SJSA1 (cell line): ENCODE measurements around the gene TASP1. TPM values are rescaled to one million over a fixed set of nuclear protein-coding genes. Genes with fewer than 3 reads are reported as not detected.
"Not testable (repeated sequence)": the region's sequence is repeated elsewhere in the genome, so short reads cannot be mapped to it uniquely, and the experiment has no call there.

Experiments
- DNase-seq, 2 experiments: peaks; one replicate each; pipeline ENCODE4 v3.0.0-alpha.2; 2015 to 2020; ENCODE audit warnings: low spot score in 2 of 2, low read depth in 1 of 2
- H3K27ac ChIP-seq: fragments of 250-450 bp; sonication (Bioruptor Pico); 2 replicates; pipeline ENCODE4 v1.5.1; 2020; ENCODE audit warnings: mild to moderate bottlenecking, moderate library complexity
- H3K27me3 ChIP-seq: fragments of 250-450 bp; sonication (Bioruptor Pico); replicated peaks from 2 replicates; pipeline ENCODE4 v1.5.1; 2020; ENCODE audit warnings: mild to moderate bottlenecking, moderate library complexity
- H3K36me3 ChIP-seq: fragments of 250-450 bp; sonication (Bioruptor Pico); 2 replicates; pipeline ENCODE4 v1.5.1; 2020; ENCODE audit warnings: mild to moderate bottlenecking
- H3K4me1 ChIP-seq: fragments of 250-450 bp; sonication (Bioruptor Pico); replicated peaks from 2 replicates; pipeline ENCODE4 v1.6.1; 2021; ENCODE audit warnings: mild to moderate bottlenecking
- H3K4me3 ChIP-seq: fragments of 250-450 bp; sonication (Bioruptor Pico); 2 replicates; pipeline ENCODE4 v1.5.1; 2020; ENCODE audit warnings: mild to moderate bottlenecking
- H3K9me3 ChIP-seq: fragments of 250-450 bp; sonication (Bioruptor Pico); replicated peaks from 2 replicates; pipeline ENCODE4 v1.5.1; 2020; ENCODE audit warnings: mild to moderate bottlenecking
- total RNA-seq: library from RNA; depleted of rRNA; stranded (reverse); fragments of >200 nt; shearing (Covaris generic); gene quantifications from 2 replicates; pipeline ENCODE4 v1.2.3, GENCODE V29; 2014

Gene TASP1
- total RNA-seq, 1 experiment from 2014 or later, result 11.3 TPM

DNA sequence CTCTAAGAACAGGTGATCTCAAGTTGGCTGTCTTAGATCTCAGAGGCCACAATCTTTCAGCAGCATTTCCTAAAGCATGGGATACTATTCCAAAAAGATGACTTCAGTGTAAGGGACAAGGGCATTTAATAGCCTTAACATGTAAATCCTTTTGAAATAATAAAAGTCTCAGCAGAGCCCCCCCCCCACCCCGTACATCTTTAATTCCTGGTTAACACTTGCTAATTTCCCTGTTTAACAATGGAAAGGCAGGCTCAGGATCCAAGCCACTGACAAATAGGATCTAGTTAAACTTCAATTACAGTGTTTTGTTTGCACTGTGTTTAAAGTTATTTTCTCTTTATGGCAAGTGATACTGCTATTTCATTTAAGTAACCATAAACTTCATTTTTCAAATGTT, 12.0 kb downstream of the TASP1 start:
- H3K4me1 ChIP-seq, result 0 out of 2 replicates have a peak, but pooled peaks cover 3% of the 10 kb centered on the region
- no peak overlapping the region for H3K4me3 ChIP-seq
- H3K27ac ChIP-seq, result no peak overlapping the region

DNA sequence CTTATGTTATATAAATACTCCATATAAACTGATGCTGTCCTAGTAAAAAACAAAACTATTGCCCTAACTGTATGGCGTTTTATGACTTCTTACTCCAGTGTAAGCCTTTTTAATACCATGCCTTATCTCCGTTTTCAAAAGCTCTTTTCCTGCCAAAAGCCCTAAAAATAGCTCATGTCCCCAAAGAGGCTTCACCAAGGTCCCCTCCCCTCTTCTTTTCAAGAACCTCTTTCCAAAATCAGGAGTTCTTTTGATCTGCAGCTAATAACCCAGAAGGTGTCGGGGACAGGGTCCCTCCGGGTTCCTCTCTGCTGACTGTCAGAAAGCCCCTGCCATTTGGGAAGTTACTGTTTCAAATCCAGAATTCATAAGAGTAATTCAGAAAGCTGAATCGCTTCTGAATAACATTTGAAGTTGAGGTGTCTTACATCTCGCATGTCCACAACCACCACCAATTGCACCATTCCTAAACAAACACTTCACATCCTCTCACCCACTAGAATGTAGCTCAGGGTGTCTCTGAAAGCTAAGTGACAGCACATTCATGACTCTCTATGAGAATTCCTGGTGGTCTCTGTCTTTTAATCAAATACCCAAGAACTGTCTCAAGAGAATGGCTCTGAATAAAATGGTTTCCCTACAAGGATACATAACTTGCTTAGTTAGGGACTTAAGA, 13.3 kb downstream of the TASP1 start:
- 0 out of 2 replicates have a peak, but pooled peaks cover 3% of the 10 kb centered on the region for H3K4me1 ChIP-seq
- H3K9me3 ChIP-seq, result no peaks in the 10 kb centered on the region
- no peaks in the 10 kb centered on the region for H3K27me3 ChIP-seq
- peaks cover 11% of the 10 kb centered on the region for H3K36me3 ChIP-seq
- no peak for DNase-seq
- H3K4me3 ChIP-seq, result no peak overlapping the region
- no peak overlapping the region for H3K27ac ChIP-seq

More for the DNA sequence above, 12.0 kb downstream of the TASP1 start:
- no peaks in the 10 kb centered on the region for H3K9me3 ChIP-seq
- no peaks in the 10 kb centered on the region for H3K27me3 ChIP-seq
- no peak for DNase-seq
- peaks cover 11% of the 10 kb centered on the region for H3K36me3 ChIP-seq

DNA sequence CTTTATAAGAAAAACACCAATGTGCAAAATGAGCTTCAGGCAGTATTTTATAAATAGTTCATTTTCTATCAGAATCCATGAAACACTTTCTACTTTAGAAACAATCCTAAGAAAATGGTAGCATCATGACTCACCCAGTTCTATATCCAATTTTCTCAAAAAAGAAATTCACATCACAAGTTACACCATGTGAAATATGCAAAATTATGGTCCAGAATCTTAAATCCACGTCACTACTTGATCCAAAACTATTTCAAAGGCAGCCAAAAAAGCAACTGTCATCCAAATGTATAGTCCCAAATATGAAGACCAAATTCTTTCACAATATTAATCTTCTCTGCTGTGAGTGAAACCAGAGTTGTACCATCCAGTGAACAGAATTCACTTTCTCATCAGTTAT, 19.3 kb downstream of the TASP1 start:
- H3K9me3 ChIP-seq, H3K36me3 ChIP-seq, H3K4me3 ChIP-seq, DNase-seq, H3K27ac ChIP-seq, H3K27me3 ChIP-seq, H3K4me1 ChIP-seq: not testable (repeated sequence)

DNA sequence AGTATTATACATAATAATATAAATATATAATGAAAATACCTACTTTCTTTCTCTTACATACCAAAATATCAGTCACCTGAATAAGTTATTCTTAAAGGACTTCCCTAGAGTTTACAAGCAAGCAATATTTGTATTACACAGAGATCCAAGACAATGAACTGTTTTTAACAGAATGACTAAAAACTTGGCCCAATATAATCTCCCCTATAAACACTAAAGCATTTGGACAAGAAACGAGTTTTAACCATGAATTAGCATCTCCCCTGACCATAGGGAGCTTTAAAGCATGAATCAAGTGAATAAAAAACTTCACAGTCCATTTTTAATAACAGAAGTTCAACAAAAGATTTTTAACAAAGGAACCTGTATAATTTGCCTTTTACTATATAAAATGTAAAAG, 20.3 kb downstream of the TASP1 start:
- not testable (repeated sequence) for H3K27ac ChIP-seq, H3K4me1 ChIP-seq, H3K27me3 ChIP-seq, H3K9me3 ChIP-seq, DNase-seq, H3K36me3 ChIP-seq, H3K4me3 ChIP-seq

DNA sequence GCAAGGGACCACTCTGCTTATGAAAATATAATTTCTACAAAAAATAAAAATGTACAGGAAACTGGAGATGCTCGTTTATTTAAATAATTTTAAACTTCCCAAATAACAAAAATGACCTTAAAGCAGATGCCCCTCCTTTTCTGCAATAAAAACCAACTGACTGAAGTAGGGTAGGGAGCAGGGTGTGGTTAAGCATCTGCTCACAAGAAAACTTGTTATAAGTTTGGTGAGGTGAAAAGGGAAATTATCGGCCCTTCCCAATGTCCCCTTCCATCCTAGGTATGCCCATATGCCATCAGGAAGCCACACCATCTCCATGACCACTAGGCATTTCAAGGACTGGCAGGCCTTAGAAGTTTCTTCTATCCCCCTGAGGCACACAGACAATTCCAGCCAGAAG, 21.1 kb downstream of the TASP1 start:
- not testable (repeated sequence) for DNase-seq, H3K27ac ChIP-seq, H3K27me3 ChIP-seq, H3K36me3 ChIP-seq, H3K4me3 ChIP-seq, H3K4me1 ChIP-seq, H3K9me3 ChIP-seq

DNA sequence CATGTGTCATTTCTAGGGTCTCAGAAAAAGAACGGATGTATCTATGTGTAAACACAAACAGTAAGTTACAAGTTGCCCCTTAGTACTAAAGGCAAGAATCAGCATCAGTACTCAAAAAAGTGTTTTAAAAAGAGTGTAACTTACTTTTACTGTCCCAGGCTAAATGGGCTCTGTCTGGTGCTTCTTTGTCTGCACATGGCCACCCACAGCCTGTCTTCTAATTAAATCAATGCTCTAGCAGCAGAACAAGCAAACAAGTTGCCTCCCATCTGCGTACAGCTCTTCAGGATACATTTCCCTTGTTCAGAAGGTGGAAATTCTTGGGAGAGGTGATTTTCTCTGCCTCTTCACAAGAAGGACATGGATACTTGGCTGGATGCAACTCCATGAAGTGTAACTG, 22.0 kb downstream of the TASP1 start:
- not testable (repeated sequence) for H3K9me3 ChIP-seq, DNase-seq, H3K4me1 ChIP-seq, H3K27me3 ChIP-seq, H3K4me3 ChIP-seq, H3K27ac ChIP-seq, H3K36me3 ChIP-seq

DNA sequence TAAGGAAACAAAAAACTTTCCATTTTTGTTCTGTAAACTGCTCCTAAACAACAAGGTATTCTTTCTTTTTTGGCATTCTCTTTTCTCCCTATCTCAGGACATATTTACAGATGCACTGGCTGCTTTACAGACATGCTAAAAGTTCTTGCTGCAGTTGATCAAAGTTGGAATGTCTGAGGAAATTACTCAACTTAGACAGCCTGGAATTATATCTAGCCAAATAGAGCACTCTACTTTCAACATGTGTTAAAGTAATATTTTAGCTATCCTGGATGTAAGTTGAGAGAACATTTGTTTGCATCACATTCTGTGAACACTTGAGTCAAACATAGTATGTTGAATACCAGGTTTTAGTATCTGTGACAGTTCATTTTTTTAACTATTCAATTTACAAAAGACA, 24.8 kb downstream of the TASP1 start:
- Histone ChIP-seq H3K27me3 (no peaks in the 10 kb centered on the region), H3K36me3 (no peaks in the 10 kb centered on the region), H3K4me1 (no peaks in the 10 kb centered on the region), H3K9me3 (no peaks in the 10 kb centered on the region), H3K27ac (no peak overlapping the region), H3K4me3 (no peak overlapping the region)
- no peak for DNase-seq

DNA sequence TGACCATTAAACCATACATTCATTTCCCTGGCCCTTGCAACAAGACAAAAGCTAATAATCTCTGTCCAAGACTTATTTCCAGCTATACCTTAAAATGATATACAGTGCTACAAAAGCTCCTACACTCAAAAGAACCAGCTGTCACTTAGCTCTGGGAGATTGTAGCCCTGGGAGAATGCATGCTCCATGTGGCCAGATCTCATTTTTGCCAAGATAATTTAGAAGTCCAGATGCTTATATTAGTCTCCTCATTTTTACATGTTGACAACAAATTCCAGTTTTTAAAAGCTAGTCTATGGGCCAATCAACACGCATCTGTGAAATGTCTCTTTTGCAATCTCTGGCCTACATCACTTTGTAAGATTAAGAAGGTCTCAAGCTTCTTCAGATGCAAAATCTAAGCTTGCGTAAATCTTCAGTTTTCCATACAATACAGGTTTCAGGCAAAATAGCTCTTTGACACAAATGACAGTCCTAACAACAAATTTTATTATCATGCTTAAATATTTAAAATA, 27.1 kb downstream of the TASP1 start:
- Histone ChIP-seq H3K27ac (no peak overlapping the region), H3K4me1 (no peaks in the 10 kb centered on the region), H3K9me3 (no peaks in the 10 kb centered on the region), H3K4me3 (no peak overlapping the region), H3K36me3 (no peaks in the 10 kb centered on the region), H3K27me3 (no peaks in the 10 kb centered on the region)
- no peak for DNase-seq

DNA sequence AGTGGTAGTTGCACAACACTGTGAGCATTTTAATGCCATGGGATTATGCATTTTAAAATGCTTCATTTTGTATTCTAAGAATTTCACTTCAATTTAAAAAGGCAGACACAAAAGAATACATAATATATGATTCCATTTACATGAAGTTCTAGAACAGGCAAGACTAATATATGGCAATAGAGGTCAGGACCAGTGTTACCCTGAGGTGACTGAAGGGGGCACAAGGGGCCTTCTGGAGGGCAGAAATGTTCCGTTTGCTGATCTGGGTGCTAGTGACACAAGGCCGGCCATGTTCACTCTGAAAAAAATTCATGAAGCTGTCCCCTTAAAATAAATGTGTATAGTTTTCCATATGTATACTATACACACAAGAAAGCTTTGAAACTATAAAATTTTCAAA, 28.5 kb downstream of the TASP1 start:
- H3K27me3 ChIP-seq, result no peaks in the 10 kb centered on the region
- no peak overlapping the region for H3K4me3 ChIP-seq
- DNase-seq, result no peak
- no peaks in the 10 kb centered on the region for H3K9me3 ChIP-seq
- no peaks in the 10 kb centered on the region for H3K36me3 ChIP-seq
- H3K27ac ChIP-seq, result no peak overlapping the region
- no peaks in the 10 kb centered on the region for H3K4me1 ChIP-seq

DNA sequence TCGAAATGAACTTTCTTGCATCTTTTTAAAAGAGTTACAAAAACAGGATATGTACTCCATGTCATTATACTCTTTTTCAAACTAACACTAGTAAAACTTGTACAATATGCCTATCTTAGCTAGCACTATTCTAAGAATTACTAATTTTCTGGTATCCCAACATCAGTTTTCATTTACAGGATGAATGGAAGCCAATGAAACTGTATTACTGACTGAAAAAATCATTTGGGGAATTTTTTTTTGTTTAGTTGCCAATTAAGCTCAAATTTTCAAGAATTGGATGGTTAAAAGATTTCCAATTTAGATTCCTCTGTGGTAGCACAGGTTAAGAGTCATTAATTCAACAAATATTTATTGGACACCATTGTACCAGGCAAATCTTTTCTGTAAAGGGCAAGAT, 30.7 kb downstream of the TASP1 start:
- Histone ChIP-seq H3K27me3 (no peaks in the 10 kb centered on the region), H3K4me3 (no peak overlapping the region), H3K27ac (no peak overlapping the region), H3K4me1 (no peaks in the 10 kb centered on the region), H3K9me3 (no peaks in the 10 kb centered on the region), H3K36me3 (no peaks in the 10 kb centered on the region)
- no peak for DNase-seq

DNA sequence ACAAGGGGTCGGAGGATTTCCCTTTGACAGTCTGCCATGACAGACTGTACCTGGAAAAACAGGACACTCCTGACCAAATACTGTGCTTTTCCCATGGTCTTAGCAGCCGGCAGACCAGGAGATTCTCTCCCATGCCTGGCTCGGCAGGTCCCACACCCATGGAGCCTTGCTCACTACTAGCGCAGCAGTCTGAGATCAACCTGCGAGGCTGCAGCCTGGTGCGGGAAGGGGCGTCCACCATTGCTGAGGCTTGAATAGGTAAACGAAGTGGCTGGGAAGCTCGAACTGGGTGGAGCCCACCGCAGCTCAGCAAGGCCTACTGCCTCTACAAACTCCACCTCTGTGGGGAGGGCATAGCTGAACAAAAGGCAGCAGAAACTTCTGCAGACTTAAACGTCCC, 45.3 kb downstream of the TASP1 start:
- not testable (repeated sequence) for DNase-seq, H3K27me3 ChIP-seq, H3K4me3 ChIP-seq, H3K36me3 ChIP-seq, H3K9me3 ChIP-seq, H3K4me1 ChIP-seq, H3K27ac ChIP-seq

DNA sequence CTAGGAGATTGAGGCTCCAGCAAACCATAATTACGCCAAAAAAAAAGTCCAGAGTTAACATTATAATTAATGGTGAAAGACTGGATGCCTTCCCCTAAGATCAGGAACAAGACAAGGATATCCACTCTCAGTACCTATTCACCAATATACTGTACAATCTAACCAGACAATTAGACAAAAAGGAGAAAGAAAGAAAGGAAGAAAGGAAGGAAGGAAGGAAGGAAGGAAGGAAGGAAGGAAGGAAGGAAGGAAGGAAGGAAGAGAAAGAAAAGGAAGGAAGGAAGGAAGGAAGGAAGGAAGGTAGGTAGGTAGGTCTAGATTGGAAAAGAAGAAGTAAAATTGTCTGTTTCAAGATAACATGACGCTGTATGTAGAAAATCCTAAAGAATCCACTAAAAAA, 50.7 kb downstream of the TASP1 start:
- no peaks in the 10 kb centered on the region for H3K9me3 ChIP-seq
- H3K4me1 ChIP-seq, result no peaks in the 10 kb centered on the region
- H3K27ac ChIP-seq, result no peak overlapping the region
- H3K4me3 ChIP-seq, result no peak overlapping the region
- no peaks in the 10 kb centered on the region for H3K36me3 ChIP-seq
- H3K27me3 ChIP-seq, result no peaks in the 10 kb centered on the region
- no peak for DNase-seq

DNA sequence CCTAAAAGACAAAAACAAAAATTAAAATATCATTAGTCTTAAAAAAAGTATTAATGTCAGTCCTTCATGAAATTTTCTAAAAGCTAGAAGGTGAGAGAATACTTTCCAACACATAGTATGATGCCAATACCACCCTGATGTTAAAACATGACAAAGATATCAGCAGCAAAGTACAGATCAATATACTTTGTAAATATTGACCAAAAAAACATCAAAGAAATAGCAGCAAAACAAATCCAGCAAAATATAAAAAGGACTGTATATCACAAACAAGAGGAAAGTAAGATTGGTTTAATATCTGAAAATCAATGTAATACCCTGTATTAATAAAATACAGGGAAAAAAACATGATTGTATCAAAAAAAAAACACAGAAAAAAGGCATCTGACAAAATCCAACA, 51.4 kb downstream of the TASP1 start:
- Histone ChIP-seq H3K27ac (no peak overlapping the region), H3K27me3 (no peaks in the 10 kb centered on the region), H3K4me3 (no peak overlapping the region), H3K4me1 (no peaks in the 10 kb centered on the region), H3K9me3 (no peaks in the 10 kb centered on the region), H3K36me3 (no peaks in the 10 kb centered on the region)
- no peak for DNase-seq

DNA sequence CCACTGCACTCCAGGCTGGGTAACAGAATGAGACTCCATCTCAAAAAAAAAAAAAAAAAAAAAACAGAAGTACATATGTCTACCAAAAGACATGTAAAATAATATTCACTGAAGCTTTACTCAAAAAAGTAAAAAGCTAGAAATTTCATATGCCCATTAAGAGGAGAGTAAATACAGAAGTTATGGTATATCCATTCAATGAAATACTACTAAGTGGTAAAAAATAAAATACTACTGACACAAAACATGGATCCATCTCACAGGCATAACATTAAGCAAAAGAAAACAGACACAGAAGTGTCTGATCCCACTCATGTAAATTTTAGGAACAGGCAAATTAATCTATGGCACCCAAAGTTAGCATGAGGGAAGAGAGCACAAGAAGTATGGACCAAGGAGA, 52.6 kb downstream of the TASP1 start:
- no peak overlapping the region for H3K4me3 ChIP-seq
- no peaks in the 10 kb centered on the region for H3K27me3 ChIP-seq
- no peak for DNase-seq
- no peaks in the 10 kb centered on the region for H3K36me3 ChIP-seq
- no peaks in the 10 kb centered on the region for H3K9me3 ChIP-seq
- no peak overlapping the region for H3K27ac ChIP-seq
- H3K4me1 ChIP-seq, result no peaks in the 10 kb centered on the region

DNA sequence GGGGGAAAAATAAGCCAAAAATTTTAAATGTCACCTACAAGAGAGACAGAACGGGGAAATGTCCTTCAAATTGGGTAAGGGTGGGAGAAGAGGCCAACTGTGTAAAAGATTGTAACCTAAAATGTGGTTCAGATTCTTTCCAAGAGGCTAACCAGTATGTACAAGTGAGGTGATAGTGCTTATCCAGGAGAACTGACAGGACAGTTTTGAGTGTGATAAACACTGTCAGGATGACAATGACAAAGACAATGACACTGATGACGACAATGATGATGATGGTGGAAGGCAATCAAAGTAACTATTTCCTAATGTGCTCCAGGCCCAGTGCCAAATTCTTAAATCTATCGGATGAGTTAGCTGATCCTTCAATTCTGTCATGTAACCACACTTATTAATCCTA, 57.3 kb downstream of the TASP1 start:
- Histone ChIP-seq H3K36me3 (no peaks in the 10 kb centered on the region; the same call in 1 of the 2 replicates), H3K4me3 (no peak overlapping the region), H3K27ac (no peak overlapping the region), H3K4me1 (no peaks in the 10 kb centered on the region), H3K27me3 (no peaks in the 10 kb centered on the region), H3K9me3 (no peaks in the 10 kb centered on the region)
- DNase-seq, result no peak
